KOPT-K1 (cell line): ENCODE measurements around the gene ALK.

Source experiments
- H3K27ac ChIP-seq: fragments of 200-600 bp; sonication (generic); 2 replicates; pipeline ENCODE4 v1.5.1; 2016; ENCODE audit warnings: antibody characterized with exemption, mild to moderate bottlenecking, low read depth, low read length; ENCODE audit not compliant: poor library complexity, severe bottlenecking
- H3K36me3 ChIP-seq: fragments of 200-600 bp; sonication (generic); 2 replicates; pipeline ENCODE4 v1.5.1; 2017; ENCODE audit warnings: antibody characterized with exemption, mild to moderate bottlenecking, low read length, moderate library complexity; ENCODE audit not compliant: insufficient read depth
- H3K9me3 ChIP-seq: fragments of 200-600 bp; sonication (generic); 2 replicates; pipeline ENCODE4 v1.5.1; 2017; ENCODE audit warnings: antibody characterized with exemption, low read length, mild to moderate bottlenecking; ENCODE audit not compliant: insufficient read depth, poor library complexity, severe bottlenecking

The ALK gene

DNA sequence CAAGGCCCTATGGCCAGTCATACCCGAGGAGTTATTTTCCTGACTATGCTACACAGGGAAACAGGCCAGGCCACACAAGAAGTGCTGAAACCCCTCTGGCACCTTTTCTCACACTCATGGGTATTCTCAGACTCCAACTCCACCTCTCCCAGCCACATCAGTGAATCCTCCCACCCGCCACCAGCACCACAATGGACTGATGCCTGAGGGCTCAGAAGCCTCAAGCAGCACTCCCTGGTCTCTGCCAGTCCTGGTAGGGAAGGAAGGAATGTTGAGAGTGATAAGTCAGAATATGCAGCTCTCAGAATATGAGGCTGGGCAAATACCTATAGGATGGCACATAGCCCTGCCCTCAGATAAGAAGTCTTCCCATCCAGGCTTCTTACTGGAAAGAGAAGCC, 391.1 kb downstream of the ALK start:
- Histone ChIP-seq H3K36me3 (no peaks in the 10 kb centered on the region), H3K9me3 (no peaks in the 10 kb centered on the region), H3K27ac (no peak overlapping the region)

DNA sequence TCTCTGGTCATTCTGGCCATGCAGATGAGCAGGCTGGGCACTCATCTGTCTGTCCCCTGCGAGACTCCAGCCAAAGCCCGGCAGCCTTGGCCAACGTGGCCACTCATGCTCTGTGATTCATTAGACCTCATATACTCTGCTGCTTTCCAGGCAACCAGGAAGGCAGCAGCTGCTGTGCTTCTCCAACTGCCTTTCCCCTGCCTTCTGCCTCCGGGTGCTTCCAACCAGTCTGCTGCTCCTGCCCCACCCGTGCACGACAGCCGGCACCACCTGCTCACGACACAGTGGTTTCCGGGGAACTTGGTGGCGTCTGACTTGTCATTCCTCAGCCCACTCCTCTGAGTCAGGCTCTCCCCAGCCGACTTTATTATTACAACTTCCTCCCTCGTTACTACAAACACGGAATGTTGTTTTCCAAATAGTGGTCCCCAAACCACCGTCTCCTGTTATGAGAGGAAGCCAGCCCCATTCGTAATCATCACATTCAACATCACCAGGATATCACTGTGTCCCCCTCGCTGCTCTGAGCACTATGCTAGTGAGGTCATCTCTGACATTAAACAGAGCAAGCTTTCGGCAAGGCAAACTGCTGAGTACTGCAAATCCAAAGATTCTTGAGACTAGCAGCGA, 392.4 kb downstream of the ALK start:
- H3K9me3 ChIP-seq, result no peaks in the 10 kb centered on the region
- H3K36me3 ChIP-seq, result no peaks in the 10 kb centered on the region
- no peak overlapping the region for H3K27ac ChIP-seq

DNA sequence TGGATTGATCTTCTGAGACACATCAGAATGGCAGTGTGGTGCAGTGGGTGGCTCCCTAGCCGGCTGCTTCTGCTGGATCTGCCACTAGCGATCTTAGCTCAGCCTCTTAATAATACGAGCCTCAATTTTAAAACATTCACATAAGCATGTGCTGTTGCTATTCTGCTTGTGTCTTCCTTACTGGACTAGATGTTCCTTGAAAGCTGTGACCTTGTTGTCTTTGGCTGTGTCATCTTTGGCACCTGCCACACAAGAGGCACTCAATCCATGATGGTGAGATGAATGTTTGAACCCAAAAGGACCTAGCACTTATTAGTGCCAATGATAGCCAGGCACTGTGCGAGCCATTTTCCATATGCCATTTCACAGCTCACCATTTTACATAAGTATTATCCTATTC, 393.0 kb downstream of the ALK start:
- Histone ChIP-seq H3K36me3 (no peaks in the 10 kb centered on the region), H3K27ac (no peak overlapping the region), H3K9me3 (no peaks in the 10 kb centered on the region)

DNA sequence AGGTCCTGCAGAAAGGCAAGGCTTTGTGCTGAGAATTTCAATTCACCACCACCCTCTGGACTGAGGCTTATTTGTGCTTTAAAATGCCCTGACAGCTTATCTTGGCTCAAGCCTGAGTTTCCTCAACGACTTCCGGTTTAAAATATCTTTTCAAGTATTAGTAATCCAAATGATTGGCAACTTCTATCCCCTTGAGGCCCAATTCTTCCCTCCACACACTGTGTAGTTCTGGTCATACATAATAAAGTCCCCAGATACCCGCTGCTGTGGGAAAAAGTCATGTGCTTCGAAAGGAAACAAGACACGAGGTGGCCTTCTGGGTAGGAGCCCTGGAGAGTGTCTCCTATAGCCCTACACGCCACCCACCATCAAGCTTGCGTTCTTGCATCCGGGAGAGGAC, 393.4 kb downstream of the ALK start:
- Histone ChIP-seq H3K9me3 (no peaks in the 10 kb centered on the region), H3K27ac (no peak overlapping the region), H3K36me3 (no peaks in the 10 kb centered on the region)

DNA sequence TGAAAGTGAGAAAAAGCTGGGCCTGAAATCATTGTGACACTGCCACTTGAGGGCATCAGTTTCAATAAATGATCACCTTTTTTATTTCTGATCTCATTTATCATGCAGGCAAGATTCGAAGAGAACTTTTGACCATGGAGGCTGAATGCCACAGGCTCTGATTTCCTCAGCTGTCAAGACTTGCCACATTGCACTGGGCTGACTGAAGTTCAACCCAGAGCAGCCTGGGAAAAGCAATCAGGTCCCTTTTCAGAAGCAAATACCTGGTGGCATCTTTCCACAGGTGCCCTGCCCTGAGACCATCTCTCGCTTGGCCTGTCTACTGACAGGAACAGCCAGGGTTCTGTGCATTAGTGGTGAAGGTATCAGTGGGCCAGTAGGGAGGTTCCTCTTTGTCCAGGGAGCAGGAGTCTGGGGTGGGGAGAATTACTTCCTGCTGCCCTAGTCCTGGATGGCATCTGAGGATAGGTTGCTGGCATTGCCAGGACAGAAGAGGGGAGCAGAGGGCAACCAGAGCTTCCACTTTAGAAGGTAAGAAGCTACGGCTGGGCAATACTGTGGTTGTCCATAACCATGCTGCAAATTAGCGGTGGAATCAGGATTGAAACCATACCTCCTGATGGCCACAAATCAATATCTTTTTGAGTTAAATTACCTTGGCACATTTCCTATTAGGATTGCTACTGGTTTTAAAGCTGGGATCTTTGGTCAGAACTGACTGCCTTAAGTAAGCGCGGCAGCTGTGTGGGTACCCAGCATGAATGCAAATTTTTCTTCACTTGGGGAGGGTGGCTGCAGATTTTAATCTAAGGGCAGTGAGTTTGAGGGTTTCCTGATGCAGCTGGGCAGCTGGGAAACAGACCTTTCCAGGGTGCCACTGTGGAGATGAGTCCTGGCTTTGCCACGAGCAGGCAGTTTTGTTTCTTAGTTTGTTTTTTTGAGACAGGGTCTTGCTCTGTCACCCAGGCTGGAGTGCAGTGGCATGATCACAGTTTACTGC, 394.5 kb downstream of the ALK start:
- Histone ChIP-seq H3K36me3 (no peaks in the 10 kb centered on the region), H3K27ac (no peak overlapping the region), H3K9me3 (no peaks in the 10 kb centered on the region)

DNA sequence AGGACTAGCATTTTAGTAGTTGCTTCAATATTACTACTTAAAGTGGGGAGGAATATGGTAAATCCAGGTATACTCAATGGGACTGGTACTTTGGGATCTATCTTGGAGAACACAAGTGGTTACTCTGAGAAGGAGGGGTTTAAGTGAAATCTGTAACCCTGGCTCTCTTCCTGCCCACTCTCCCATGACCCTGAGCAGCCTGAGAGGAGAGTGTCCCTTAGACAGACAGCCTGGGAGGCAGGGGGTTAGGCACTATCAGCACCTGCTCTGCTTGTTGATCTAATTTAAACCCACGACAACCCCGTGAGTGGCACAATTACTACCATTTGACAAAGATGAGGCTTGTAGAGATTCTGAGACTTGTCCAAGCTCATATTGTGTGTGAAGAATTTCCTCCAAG, 395.5 kb downstream of the ALK start:
- Histone ChIP-seq H3K36me3 (no peaks in the 10 kb centered on the region), H3K27ac (no peak overlapping the region), H3K9me3 (no peaks in the 10 kb centered on the region)

DNA sequence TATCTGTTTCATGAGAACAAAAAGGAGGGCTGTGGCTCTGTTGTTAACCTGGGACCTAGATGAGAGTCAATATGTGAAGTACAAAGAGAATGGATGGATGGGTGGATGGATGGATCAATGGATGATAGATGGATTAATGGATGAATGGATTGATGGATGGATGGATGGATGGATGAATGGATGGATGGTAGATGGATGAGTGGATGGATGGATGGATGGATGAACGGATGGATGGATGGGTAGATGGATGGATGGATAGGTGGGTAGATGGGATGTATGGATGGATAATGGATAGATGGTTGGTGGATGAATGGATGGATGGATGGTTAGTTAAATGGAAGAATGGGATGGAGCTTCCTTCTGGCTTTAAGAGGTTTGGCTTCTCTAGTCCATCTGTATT, 396.7 kb downstream of the ALK start:
- H3K9me3 ChIP-seq, result no peaks in the 10 kb centered on the region
- H3K36me3 ChIP-seq, result no peaks in the 10 kb centered on the region
- H3K27ac ChIP-seq, result no peak overlapping the region

DNA sequence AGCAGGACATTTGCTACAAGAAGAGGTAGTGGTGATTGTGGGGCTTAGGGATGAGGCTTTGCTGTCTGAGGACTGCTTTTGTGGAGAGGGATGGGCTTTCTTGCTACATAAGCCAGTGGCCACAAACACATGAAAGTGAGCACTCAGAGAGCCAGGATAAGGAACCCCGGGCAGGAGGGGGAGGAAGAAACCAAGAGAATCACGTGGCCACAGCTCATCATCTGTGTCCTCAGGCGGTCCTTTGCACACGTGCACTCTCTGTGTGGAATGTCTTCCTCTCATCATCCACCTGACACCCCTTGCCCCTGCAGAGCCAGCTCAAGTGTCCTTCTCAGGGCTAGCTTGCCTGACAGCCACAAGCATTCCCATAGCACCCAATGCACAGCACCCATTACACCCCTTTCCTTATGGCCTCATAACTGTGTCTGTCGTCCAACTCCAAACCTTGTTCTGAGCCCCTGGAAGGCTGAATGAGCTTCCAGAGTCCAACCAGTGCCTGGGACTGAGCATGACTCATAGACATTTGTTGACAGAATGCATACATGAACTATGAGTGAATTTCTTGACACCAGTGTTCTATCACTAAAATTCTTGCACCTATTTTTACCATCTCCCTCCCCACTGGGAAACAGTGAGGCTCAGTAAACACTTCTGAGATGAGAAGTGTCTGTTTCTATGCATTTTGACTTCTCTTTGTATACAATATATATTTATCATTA, 398.3 kb downstream of the ALK start:
- Histone ChIP-seq H3K27ac (no peak overlapping the region), H3K36me3 (no peaks in the 10 kb centered on the region), H3K9me3 (no peaks in the 10 kb centered on the region)

DNA sequence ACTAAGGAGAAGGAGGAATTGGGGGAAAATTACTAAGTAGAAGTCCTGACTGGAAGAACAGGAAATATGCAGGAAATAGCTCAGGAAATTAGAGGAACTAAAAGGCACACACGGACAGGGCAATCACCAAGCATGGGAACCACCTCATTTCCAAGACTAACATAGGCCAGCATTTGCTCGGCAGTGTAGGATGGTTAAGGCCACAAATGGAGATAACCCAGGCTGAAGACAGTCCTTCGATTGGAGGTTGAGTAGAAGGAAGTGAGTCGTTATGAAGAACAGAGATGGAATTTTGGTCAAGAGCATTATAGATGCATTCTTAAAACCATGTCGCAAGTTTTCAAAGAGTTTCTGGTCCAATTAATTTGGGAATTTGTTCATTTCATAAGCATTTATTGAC, 401.4 kb downstream of the ALK start:
- Histone ChIP-seq H3K27ac (no peak overlapping the region), H3K9me3 (no peaks in the 10 kb centered on the region), H3K36me3 (no peaks in the 10 kb centered on the region)

DNA sequence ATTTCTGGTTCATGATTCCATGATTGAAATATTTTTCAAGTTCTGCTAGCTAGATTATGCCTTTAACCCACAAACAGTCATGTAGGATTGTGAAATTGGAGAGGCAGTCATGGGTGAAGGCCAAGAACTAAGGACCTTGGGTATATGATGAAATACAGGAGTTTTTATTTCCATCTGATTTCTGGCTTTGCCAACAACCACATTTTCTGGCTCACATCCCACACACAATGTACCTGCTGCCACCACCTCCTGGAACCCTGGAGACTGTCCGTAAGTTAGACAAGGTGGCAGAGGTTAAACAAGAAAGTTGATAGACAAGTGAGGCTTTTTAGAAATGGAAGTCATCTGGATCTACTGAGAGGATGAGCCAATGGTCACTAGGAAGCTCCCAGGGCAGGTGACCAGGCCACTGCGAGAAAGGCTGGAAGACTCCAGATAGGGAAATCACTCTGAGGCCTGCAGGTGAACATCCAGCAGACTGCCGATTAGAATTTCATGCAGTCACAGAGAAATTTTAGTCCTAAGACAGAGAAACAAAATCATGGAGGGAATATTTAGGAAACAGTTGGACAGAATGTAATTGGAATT, 402.0 kb downstream of the ALK start:
- Histone ChIP-seq H3K9me3 (no peaks in the 10 kb centered on the region), H3K36me3 (no peaks in the 10 kb centered on the region), H3K27ac (no peak overlapping the region)

DNA sequence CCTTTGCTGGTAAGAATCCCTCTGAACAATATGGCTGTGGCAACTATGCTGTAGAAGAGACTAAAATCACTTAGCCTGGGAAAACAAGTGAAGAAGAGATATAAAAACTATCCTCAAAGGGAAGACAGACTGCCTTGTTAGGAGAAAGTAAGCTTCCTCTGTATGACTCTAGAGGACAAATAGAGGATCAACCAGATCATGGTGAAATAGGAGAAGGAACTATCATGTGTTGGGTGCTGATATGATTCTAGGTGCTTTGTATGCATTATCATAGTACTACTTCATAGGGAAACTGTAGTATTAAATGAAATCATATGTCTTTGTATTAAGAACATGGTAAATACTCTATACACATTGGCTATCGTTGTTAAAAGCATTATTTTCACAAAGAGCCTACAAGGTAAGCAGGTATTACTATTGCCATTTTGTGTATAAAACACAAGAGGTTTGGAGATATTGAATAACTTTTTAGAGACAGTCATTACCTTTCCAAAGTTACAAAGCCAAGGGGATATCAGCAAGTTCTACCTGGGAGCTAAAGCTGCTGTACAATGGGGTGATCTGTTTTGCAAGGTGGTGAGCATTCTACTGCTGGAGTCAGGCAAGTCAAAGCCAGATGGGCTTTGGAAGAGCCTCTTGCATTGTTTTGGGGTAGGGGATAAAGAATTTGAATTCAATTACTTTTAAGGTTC, 402.6 kb downstream of the ALK start:
- H3K27ac ChIP-seq, result no peak overlapping the region

DNA sequence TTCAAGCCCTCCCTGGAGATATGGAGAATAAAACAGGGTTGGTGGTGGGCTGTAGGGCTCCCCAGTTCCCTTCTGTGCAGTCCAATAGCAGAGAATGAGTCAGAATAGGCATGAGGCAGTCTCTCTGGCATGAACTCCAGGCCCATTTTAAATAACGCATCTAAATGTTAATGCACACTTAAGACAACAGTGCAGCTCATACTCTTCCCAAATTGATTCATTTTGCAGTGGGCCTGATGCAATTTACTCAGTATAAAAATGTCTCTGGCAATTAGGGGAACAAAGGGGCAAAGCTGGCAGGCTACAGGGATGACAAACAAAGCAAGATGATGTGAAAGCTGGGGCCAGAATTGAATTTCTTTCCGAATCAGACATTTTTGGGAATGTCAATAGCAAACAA, 403.4 kb downstream of the ALK start:
- H3K9me3 ChIP-seq, result no peaks in the 10 kb centered on the region
- no peaks in the 10 kb centered on the region for H3K36me3 ChIP-seq
- no peak overlapping the region for H3K27ac ChIP-seq

More for the DNA sequence above, 402.6 kb downstream of the ALK start:
- H3K9me3 ChIP-seq, result no peaks in the 10 kb centered on the region
- H3K36me3 ChIP-seq, result no peaks in the 10 kb centered on the region

DNA sequence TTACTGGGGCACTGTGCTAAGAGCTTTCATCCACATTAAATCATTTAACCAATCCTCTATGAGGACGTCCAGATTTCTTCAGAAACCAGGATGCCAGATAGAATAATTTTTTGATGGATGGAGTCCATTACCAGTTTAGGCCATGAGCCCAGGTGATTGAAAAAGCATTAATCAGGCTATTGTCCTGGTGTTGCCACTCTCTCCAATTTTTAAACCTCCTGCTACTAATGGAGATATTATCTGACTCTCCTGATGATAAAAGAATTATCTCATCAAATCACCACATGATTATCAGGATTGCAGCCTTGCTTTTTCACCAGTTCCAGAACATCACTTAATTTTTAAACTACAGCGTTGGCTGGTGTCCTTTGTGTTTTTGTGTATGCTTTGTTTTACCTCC, 404.0 kb downstream of the ALK start:
- H3K9me3 ChIP-seq, result no peaks in the 10 kb centered on the region
- no peak overlapping the region for H3K27ac ChIP-seq
- H3K36me3 ChIP-seq, result no peaks in the 10 kb centered on the region

DNA sequence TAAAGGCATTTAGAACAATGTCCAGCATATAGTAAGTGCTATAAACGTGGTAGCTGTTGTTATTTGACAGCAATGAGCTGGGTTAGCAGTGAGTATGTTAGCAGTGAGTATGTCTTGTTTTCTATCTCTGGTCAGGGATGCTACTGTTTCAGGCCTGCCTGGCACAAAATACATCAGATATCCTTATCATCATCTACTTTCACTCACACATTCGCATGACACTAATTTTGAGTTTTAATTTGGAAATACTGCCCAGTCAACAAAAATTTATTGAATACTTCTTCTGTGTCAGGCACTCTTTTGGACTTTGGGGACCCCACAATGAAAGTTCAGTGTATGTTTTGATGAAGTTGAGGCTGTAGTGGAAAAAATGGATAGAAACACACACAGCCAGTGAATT, 404.6 kb downstream of the ALK start:
- no peak overlapping the region for H3K27ac ChIP-seq
- no peaks in the 10 kb centered on the region for H3K36me3 ChIP-seq
- H3K9me3 ChIP-seq, result no peaks in the 10 kb centered on the region
